Eye (tissue), 1 donor: Measurements from ENCODE around the gene UQCR11.

Experiments used
- DNase-seq: peaks from one replicate; pipeline ENCODE4 v3.0.0-alpha.2; 2015

UQCR11 gene

GRCh38 chr19:1563251-1563650 is 42.0 kb downstream of the UQCR11 start:
- no peak for DNase-seq

- DNase-seq: no peak
These were observed 43.9 kb downstream of the UQCR11 start for GRCh38 chr19:1561236-1561842.

GRCh38 chr19:1560286-1560882 is 44.9 kb downstream of the UQCR11 start:
- DNase-seq: no peak

GRCh38 chr19:1558552-1558951 is 46.7 kb downstream of the UQCR11 start:
- DNase-seq: no peak

- DNase-seq: no peak
These were observed 48.7 kb downstream of the UQCR11 start for GRCh38 chr19:1556390-1557070.

GRCh38 chr19:1555487-1556389 is 49.5 kb downstream of the UQCR11 start:
- no peak for DNase-seq

- DNase-seq: no peak
These were observed 50.3 kb downstream of the UQCR11 start for GRCh38 chr19:1554968-1555367.

GRCh38 chr19:1553415-1553814 is 51.8 kb downstream of the UQCR11 start:
- DNase-seq: no peak

GRCh38 chr19:1551068-1552040 is 53.9 kb downstream of the UQCR11 start:
- no peak for DNase-seq

GRCh38 chr19:1549332-1549945 is 55.8 kb downstream of the UQCR11 start:
- no peak for DNase-seq
